T47D (cell line): ENCODE results near the gene GPR101.

Experiments used
- DNase-seq, 2 experiments: peaks; one replicate each; pipeline versions ENCODE4 v3.0.0 to v3.0.0-alpha.2; 2011 to 2012; ENCODE audit warnings: low read depth in 1 of 2, low spot score in 1 of 2
- JUND ChIP-seq: IDR thresholded peaks from 2 replicates; pipeline ENCODE4 v1.6.1; 2012; ENCODE audit warnings: low read depth
- in situ Hi-C: cut with HindIII; loops from 2 replicates; pipeline ENCODE4 v1.10.0; 2016; ENCODE audit warnings: low sequenced_read_pairs, low pct_unique_long_range_greater_than_20kb

Gene GPR101

GRCh38 chrX:137033774-137034507 lies at the start of gene GPR101:
TSS of gene GPR101 (minus strand) at chrX:137033995. CDS start at chrX:137031674, 2,321 bp downstream.
- DNase-seq = no peak
- in situ Hi-C loops = no loop called here
- TF ChIP-seq JUND = no peak

GRCh38 chrX:137081239-137081638 lies 47.4 kb upstream of the GPR101 start:
- in situ Hi-C loops = no loop called here
- DNase-seq = no peak
- TF ChIP-seq JUND = no peak

- in situ Hi-C loops = no loop called here
- no peak for DNase-seq
- TF ChIP-seq JUND = no peak
Measured at GRCh38 chrX:137072396-137072795, 38.6 kb upstream of the GPR101 start.

GRCh38 chrX:137071596-137071995 lies 37.8 kb upstream of the GPR101 start:
- TF ChIP-seq JUND = no peak
- in situ Hi-C loops = no loop called here
- no peak for DNase-seq

- TF ChIP-seq JUND = no peak
- in situ Hi-C loops = no loop called here
- DNase-seq = no peak
Measured at GRCh38 chrX:137067147-137067546, 33.4 kb upstream of the GPR101 start.

- TF ChIP-seq JUND = no peak
- no peak for DNase-seq
- in situ Hi-C loops = no loop called here
Measured at GRCh38 chrX:137062915-137063617, 29.3 kb upstream of the GPR101 start.

GRCh38 chrX:137058339-137059127 lies 24.7 kb upstream of the GPR101 start:
- no peak for TF ChIP-seq JUND
- DNase-seq = no peak
- in situ Hi-C loops = no loop called here

- no peak for DNase-seq
- no peak for TF ChIP-seq JUND
- in situ Hi-C loops = no loop called here
Measured at GRCh38 chrX:137052643-137053235, 18.9 kb upstream of the GPR101 start.

GRCh38 chrX:137051978-137052642 lies 18.3 kb upstream of the GPR101 start:
- no peak for TF ChIP-seq JUND
- in situ Hi-C loops = no loop called here
- DNase-seq = peak; percentile 16 to 30

- no peak for TF ChIP-seq JUND
- in situ Hi-C loops = no loop called here
- DNase-seq = no peak
Measured at GRCh38 chrX:137044893-137045292, 11.1 kb upstream of the GPR101 start.

- in situ Hi-C loops = no loop called here
- no peak for DNase-seq
- TF ChIP-seq JUND = no peak
Measured at GRCh38 chrX:137043736-137044135, 9.9 kb upstream of the GPR101 start.

- TF ChIP-seq JUND = no peak
- in situ Hi-C loops = no loop called here
- DNase-seq = no peak
Measured at GRCh38 chrX:137041329-137041728, 7.5 kb upstream of the GPR101 start.
